GM23248 (cell line): ENCODE data around the gene HOXA5. TPM values are rescaled to one million over a fixed set of nuclear protein-coding genes. Genes with fewer than 3 reads are reported as not detected.

Source experiments
- DNase-seq: peaks from one replicate; pipeline ENCODE4 v3.0.0-alpha.2; 2015
- H2AFZ ChIP-seq: fragments of 200-600 bp; sonication (generic); 2 replicates; pipeline ENCODE4 v1.6.1; 2016; ENCODE audit warnings: antibody characterized with exemption
- H3F3A ChIP-seq: fragments of 200-600 bp; sonication (generic); 2 replicates; pipeline ENCODE4 v1.6.1; 2016; ENCODE audit warnings: mild to moderate bottlenecking, antibody characterized with exemption, mixed run types; ENCODE audit not compliant: insufficient read depth
- H3K27ac ChIP-seq: fragments of 200-600 bp; sonication (generic); 2 replicates; pipeline ENCODE4 v1.5.1; 2016; ENCODE audit warnings: mild to moderate bottlenecking
- H3K27me3 ChIP-seq: fragments of 200-600 bp; sonication (generic); replicated peaks from 2 replicates; pipeline ENCODE4 v1.6.1; 2016; ENCODE audit warnings: mild to moderate bottlenecking; ENCODE audit not compliant: insufficient read depth
- H3K36me3 ChIP-seq: fragments of 200-600 bp; sonication (generic); 2 replicates; pipeline ENCODE4 v1.6.1; 2016; ENCODE audit warnings: low read depth, mild to moderate bottlenecking
- H3K4me1 ChIP-seq: fragments of 200-600 bp; sonication (generic); 2 replicates; pipeline ENCODE4 v1.6.1; 2016; ENCODE audit warnings: mild to moderate bottlenecking; ENCODE audit not compliant: insufficient read depth
- H3K4me2 ChIP-seq: fragments of 200-600 bp; sonication (generic); one replicate; pipeline ENCODE4 v1.6.1; 2016; ENCODE audit warnings: mild to moderate bottlenecking; ENCODE audit not compliant: unreplicated experiment
- H3K4me3 ChIP-seq: fragments of 200-600 bp; sonication (generic); 2 replicates; pipeline ENCODE4 v1.5.1; 2016; ENCODE audit warnings: mild to moderate bottlenecking
- H3K79me2 ChIP-seq: fragments of 200-600 bp; sonication (generic); 2 replicates; pipeline ENCODE4 v1.6.1; 2016; ENCODE audit warnings: mild to moderate bottlenecking; ENCODE audit not compliant: insufficient read depth
- H3K9ac ChIP-seq: fragments of 200-600 bp; sonication (generic); 2 replicates; pipeline ENCODE4 v1.6.1; 2016; ENCODE audit warnings: mild to moderate bottlenecking
- H3K9me2 ChIP-seq: fragments of 200-600 bp; sonication (generic); 2 replicates; pipeline ENCODE4 v1.6.1; 2016; ENCODE audit warnings: mixed run types, mild to moderate bottlenecking, moderate library complexity; ENCODE audit not compliant: insufficient read depth
- H3K9me3 ChIP-seq: fragments of 200-600 bp; sonication (generic); one replicate; pipeline ENCODE4 v1.6.1; 2017; ENCODE audit warnings: low read depth
- H4K20me1 ChIP-seq: fragments of 200-600 bp; sonication (generic); 2 replicates; pipeline ENCODE4 v1.6.0; 2016; ENCODE audit not compliant: insufficient read depth
- EZH2 ChIP-seq: fragments of 200-600 bp; sonication (generic); IDR thresholded peaks from 2 replicates; pipeline ENCODE4 v1.6.1; 2018; ENCODE audit warnings: antibody characterized with exemption, mild to moderate bottlenecking; ENCODE audit not compliant: insufficient read depth, poor library complexity, severe bottlenecking
- EZH2phosphoT487 ChIP-seq: fragments of 200-600 bp; sonication (generic); IDR thresholded peaks from 2 replicates; pipeline ENCODE4 v1.6.1; 2018; ENCODE audit warnings: antibody characterized with exemption, moderate library complexity, mild to moderate bottlenecking, low read depth; ENCODE audit not compliant: insufficient read depth
- WGBS, 2 experiments: methylation state at CpG; one replicate each; pipeline ENCODE4 v1.1.6; 2015 to 2017; ENCODE audit warnings: low lambda C conversion rate in 2 of 2, low coverage in 1 of 2; ENCODE audit errors: missing lambda C conversion rate in 2 of 2; 5-methylcytosine and 5-hydroxymethylcytosine counted together
- in situ Hi-C: fragments of 300-500 bp; cut with MboI; formaldehyde crosslinking; loops from 2 replicates; pipeline ENCODE4 v1.15.0; 2020
- polyA plus RNA-seq: library from polyadenylated mRNA; unstranded; fragments of >200 nt; fragmentation: Nextera tagmentation; extraction: Ambion mirVana; gene quantifications from 2 replicates; pipeline ENCODE4 v1.2.1, GENCODE V29; 2016
- total RNA-seq: library from RNA; depleted of rRNA; stranded (reverse); fragments of >200 nt; shearing (Covaris generic); gene quantifications from 2 replicates; pipeline ENCODE4 v1.2.3, GENCODE V29; 2014

HOXA5 gene
- total and polyA plus RNA-seq, 2 experiments from 2014 or later, result 1.9 to 4.0 TPM

DNA sequence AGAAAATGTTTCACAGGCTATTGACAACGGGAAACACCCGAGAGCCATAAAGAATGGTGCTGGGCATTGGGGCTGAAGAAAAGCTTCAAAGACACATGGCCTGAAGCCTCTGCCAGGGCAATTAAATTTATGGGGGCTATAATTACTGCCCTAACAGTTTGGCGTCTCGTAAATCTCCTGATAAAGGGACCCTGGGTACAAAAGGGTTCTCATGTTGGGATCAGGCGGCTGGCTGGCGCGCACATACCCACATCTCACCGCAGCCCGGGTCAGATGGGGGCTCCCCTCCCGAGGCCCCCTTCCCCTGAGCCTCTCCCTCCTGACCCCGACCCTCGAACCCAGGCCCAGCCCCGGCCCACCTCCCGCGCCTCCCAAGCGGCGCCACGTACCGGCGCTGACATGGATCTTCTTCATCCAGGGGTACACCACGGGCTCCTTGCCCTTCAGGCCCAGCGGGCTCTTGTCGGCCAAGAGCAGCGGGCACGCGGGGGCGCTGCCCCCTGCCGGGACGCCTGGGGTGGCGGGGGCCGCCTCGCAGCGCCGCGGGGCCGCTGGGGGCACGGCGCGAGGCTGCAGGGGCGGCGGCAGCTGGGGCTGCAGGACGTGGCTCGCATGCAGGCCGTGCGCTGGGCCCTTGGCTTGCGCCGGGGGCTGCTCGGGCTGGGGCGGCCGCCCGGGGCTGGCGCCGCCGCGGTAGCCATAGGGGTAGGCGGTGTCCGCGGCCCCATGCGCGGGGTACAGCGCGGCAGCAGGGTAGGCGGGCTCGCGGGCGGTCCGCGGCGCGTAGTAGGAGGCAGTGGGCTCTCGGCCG, 13.5 kb downstream of the HOXA5 start:
- peak overlapping the region; percentile 89 for H3K9ac ChIP-seq
- in situ Hi-C loops, result no loop called here

DNA sequence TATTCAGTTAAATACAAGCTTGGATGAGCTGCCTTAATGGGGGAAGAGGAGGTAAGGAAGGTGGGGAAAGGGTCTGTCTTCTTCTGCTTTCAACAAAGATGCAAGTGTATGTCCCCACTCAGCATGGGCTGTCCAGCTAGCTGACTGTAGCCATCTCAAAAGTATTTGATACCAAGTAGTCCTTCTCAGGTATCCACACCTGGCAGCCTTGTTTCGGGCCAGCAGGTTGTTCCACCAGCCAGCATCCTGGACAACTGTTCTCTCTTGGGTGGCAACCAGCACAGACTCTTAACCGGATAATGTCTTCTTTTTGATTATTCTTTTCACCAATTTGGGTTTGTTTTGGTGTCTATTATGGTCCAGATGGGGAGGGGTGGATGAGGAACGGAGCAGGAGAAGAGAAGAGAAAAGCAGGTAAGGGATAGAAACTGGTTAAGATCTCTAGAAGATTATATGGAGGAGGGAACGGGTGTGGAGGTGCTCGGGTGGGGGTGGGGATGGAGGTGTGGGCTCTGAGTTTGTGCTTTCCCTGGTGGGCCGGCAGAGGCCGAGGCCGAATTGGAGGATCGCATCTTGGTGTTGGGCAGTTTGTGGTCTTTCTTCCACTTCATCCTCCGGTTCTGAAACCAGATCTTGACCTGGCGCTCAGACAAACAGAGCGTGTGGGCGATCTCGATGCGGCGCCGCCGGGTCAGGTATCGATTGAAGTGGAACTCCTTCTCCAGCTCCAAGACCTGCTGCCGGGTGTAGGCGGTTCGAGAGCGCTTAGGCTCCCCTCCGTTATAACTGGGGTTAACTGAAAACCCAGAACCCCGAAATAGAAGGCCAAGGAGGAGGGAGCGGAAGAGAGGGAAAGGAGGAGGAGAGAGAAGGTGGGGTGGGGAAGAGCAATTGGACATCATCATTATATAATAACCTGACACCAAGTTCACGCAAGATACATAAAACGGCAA, 14.4 kb downstream of the HOXA5 start:
- H2AFZ ChIP-seq, result peak overlapping the region; percentile 73
- H3F3A ChIP-seq, result peaks cover 22% of the 10 kb centered on the region
- H3K36me3 ChIP-seq, result no peaks in the 10 kb centered on the region
- H3K4me1 ChIP-seq, result peaks cover 14% of the 10 kb centered on the region
- TF ChIP-seq EZH2 (no peak), EZH2phosphoT487 (no peak)
- WGBS, 2 experiments, result 90 to 91% methylated on average over 28 of the region's 28 CpGs
- peak overlapping the region; percentile 89 for H3K9ac ChIP-seq
- H3K4me2 ChIP-seq, result peak overlapping the region; percentile 78
- H3K27ac ChIP-seq, result no peak overlapping the region
- H3K9me3 ChIP-seq, result no peaks in the 10 kb centered on the region
- no peak for DNase-seq
- H3K27me3 ChIP-seq, result no peaks in the 10 kb centered on the region
- H3K79me2 ChIP-seq, result peaks cover 48% of the 10 kb centered on the region
- H3K9me2 ChIP-seq, result no peaks in the 10 kb centered on the region
- H4K20me1 ChIP-seq, result no peaks in the 10 kb centered on the region
- H3K4me3 ChIP-seq, result peak overlapping the region; percentile 78
- in situ Hi-C loops, result no loop called here

More for the DNA sequence above, 13.5 kb downstream of the HOXA5 start:
- Histone ChIP-seq H4K20me1 (no peaks in the 10 kb centered on the region), H3K9me3 (no peaks in the 10 kb centered on the region), H2AFZ (peak overlapping the region; percentile 79), H3K4me3 (peak overlapping the region; percentile 78), H3K4me2 (peak overlapping the region; percentile 78), H3K9me2 (no peaks in the 10 kb centered on the region), H3K27me3 (no peaks in the 10 kb centered on the region), H3K79me2 (peaks cover 49% of the 10 kb centered on the region), H3K27ac (peak overlapping the region; percentile 55), H3K4me1 (peaks cover 21% of the 10 kb centered on the region), H3K36me3 (no peaks in the 10 kb centered on the region), H3F3A (peaks cover 29% of the 10 kb centered on the region)
- TF ChIP-seq EZH2phosphoT487, result no peak
- no peak for TF ChIP-seq EZH2
- DNase-seq, result peak; percentile 74
- WGBS, 2 experiments, result 8 to 11% methylated on average over 40 to 52 of the region's 72 CpGs

DNA sequence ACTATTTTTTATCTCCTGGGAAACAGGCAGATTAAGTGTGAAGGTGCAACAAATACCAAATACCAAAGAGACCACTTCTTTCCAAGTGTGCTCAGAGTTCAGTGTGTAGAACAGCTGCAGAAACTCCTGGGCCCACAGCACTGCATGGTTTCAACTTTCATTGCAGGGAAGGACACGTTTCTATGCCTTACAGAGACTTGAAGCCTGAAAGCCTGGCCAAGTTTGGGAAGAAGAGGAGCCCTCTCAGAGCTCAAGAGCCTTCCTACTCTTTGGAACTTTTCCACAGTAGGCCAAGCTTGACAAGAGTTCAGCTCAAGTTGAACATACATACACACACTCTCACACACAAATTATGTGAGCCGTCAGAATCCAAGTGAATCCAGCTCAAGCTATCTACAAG, 15.4 kb downstream of the HOXA5 start:
- 72 to 73% methylated on average over 2 of the region's 2 CpGs for WGBS, 2 experiments
- DNase-seq, result no peak

DNA sequence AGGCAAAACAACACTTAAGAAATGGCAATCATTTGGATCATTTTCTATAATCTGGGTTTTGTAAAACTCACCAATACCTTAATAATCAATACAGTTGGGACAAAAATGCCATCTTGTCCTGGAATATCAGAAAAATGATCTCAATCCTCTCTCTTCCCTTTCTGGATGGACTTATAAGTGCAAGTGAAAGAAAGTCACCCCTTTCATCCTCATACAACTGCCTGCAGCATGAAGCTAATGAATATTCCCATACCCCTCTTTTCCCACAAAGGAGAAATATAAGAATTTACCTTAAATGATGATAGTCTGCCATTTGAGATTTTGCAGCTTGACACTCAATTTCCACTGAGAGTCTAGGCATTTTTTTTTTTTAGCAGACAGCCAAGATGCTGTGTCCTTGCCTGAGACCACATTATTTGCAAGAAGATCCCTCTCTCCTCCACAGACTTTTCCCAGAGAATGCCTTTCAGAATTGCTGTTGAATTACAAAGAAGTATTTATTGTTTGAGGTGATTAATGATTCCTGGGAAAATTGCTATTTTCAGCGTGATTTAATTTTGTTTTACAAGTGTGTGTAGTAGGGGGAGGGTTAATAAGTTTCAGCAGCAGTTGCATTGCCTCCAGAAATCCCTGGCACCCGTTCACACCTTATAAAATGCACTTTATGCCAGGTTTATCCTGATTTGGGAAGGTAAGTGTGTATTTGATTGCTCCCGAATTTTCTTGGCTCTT, 16.7 kb downstream of the HOXA5 start:
- H3K9ac ChIP-seq, result no peak overlapping the region
- no peaks in the 10 kb centered on the region for H3K36me3 ChIP-seq
- no peak overlapping the region for H3K4me2 ChIP-seq
- H3K9me3 ChIP-seq, result no peaks in the 10 kb centered on the region
- no peaks in the 10 kb centered on the region for H3K9me2 ChIP-seq
- no peaks in the 10 kb centered on the region for H3K27me3 ChIP-seq
- peaks cover 26% of the 10 kb centered on the region for H3K79me2 ChIP-seq
- 77 to 85% methylated on average over 3 of the region's 3 CpGs for WGBS, 2 experiments
- H3F3A ChIP-seq, result peaks cover 2% of the 10 kb centered on the region; the same call in 1 of the 2 replicates
- no peak overlapping the region for H2AFZ ChIP-seq
- H3K4me1 ChIP-seq, result peaks cover 5% of the 10 kb centered on the region
- DNase-seq, result no peak
- H4K20me1 ChIP-seq, result no peaks in the 10 kb centered on the region
- no peak for TF ChIP-seq EZH2phosphoT487
- no peak for TF ChIP-seq EZH2
- in situ Hi-C loops, result no loop called here
- H3K27ac ChIP-seq, result no peak overlapping the region
- H3K4me3 ChIP-seq, result no peak overlapping the region

More for the DNA sequence above, 15.4 kb downstream of the HOXA5 start:
- TF ChIP-seq EZH2, result no peak
- TF ChIP-seq EZH2phosphoT487, result no peak
- in situ Hi-C loops, result no loop called here
- Histone ChIP-seq H3K9me2 (no peaks in the 10 kb centered on the region), H3K79me2 (peaks cover 38% of the 10 kb centered on the region), H3K36me3 (no peaks in the 10 kb centered on the region), H3K27ac (no peak overlapping the region), H3K27me3 (no peaks in the 10 kb centered on the region), H4K20me1 (no peaks in the 10 kb centered on the region), H3K9me3 (no peaks in the 10 kb centered on the region), H3K4me1 (peaks cover 9% of the 10 kb centered on the region), H2AFZ (no peak overlapping the region), H3K4me2 (no peak overlapping the region), H3K9ac (no peak overlapping the region), H3K4me3 (no peak overlapping the region), H3F3A (peaks cover 11% of the 10 kb centered on the region; the same call in 1 of the 2 replicates)
